ENCODE measurements around the gene KIFC1. TPM values are rescaled to one million over a fixed set of nuclear protein-coding genes. Genes with fewer than 3 reads are reported as not detected.

Gene KIFC1
- total RNA-seq, 2 donors from 2014 or later, result 15.8 to 74.6 TPM

GRCh38 chr6:33424855-33425667 lies 33.4 kb downstream of the KIFC1 start:
- TF ChIP-seq CTCF (IDR thresholded peaks at IDR 0.05), result no peak
- Histone ChIP-seq H3K9ac (ENCODE audit: low read depth in 2 of 2, low read length in 2 of 2) (peak overlapping the region; percentile 84 to 85), H3K4me1 (peaks cover 7% of the 10 kb centered on the region), H3K27ac (peak overlapping the region; percentile 80), H3K4me3 (peak overlapping the region; percentile 47), H3K27me3 (no peaks in the 10 kb centered on the region), H3K9me3 (no peaks in the 10 kb centered on the region), H3K36me3 (no peaks in the 10 kb centered on the region)
- DNase-seq, result no peak
- intact Hi-C loops (cut with DNase I), result no loop called here

- H3K27me3 ChIP-seq, result no peaks in the 10 kb centered on the region
- H3K36me3 ChIP-seq, result no peaks in the 10 kb centered on the region
- TF ChIP-seq CTCF (IDR thresholded peaks at IDR 0.05), result peak; percentile 41
- H3K27ac ChIP-seq, result peak overlapping the region; percentile 80
- intact Hi-C loops (cut with DNase I), result no loop called here
- H3K9ac ChIP-seq (ENCODE audit: low read depth in 2 of 2, low read length in 2 of 2), result peak overlapping the region; percentile 84 to 85
- H3K4me3 ChIP-seq, result peak overlapping the region; percentile 47
- H3K9me3 ChIP-seq, result no peaks in the 10 kb centered on the region
- DNase-seq, result peak; percentile 90
- H3K4me1 ChIP-seq, result peaks cover 7% of the 10 kb centered on the region
Measured at GRCh38 chr6:33425668-33426577, 34.3 kb downstream of the KIFC1 start.

GRCh38 chr6:33426590-33427511 lies 35.2 kb downstream of the KIFC1 start:
- TF ChIP-seq CTCF (IDR thresholded peaks at IDR 0.05), result no peak
- intact Hi-C loops (cut with DNase I), result no loop called here
- no peak for DNase-seq
- H3K36me3 ChIP-seq, result no peaks in the 10 kb centered on the region
- no peaks in the 10 kb centered on the region for H3K27me3 ChIP-seq
- H3K9me3 ChIP-seq, result no peaks in the 10 kb centered on the region
- peak overlapping the region; percentile 48 to 78 for H3K9ac ChIP-seq (ENCODE audit: low read depth in 2 of 2, low read length in 2 of 2)
- peak overlapping the region; percentile 47 for H3K4me3 ChIP-seq
- peaks cover 7% of the 10 kb centered on the region for H3K4me1 ChIP-seq
- peak overlapping the region; percentile 80 for H3K27ac ChIP-seq

- no peak for TF ChIP-seq CTCF (IDR thresholded peaks at IDR 0.05)
- peaks cover 7% of the 10 kb centered on the region for H3K4me1 ChIP-seq
- peak overlapping the region; percentile 48 to 78 for H3K9ac ChIP-seq (ENCODE audit: low read depth in 2 of 2, low read length in 2 of 2)
- intact Hi-C loops (cut with DNase I), result no loop called here
- no peaks in the 10 kb centered on the region for H3K9me3 ChIP-seq
- peak overlapping the region; percentile 40 for H3K4me3 ChIP-seq
- no peaks in the 10 kb centered on the region for H3K27me3 ChIP-seq
- H3K36me3 ChIP-seq, result no peaks in the 10 kb centered on the region
- no peak overlapping the region for H3K27ac ChIP-seq
- DNase-seq, result peak; percentile 65
Measured at GRCh38 chr6:33427585-33428223, 36.1 kb downstream of the KIFC1 start.
